GM21390 (cell line): Measurements from ENCODE around the gene TULP4.
A peak's percentile ranks its signal among the peaks of the same experiment; 100 is the strongest.
"Not testable (repeated sequence)": the region's sequence is repeated elsewhere in the genome, so short reads cannot be mapped to it uniquely, and the experiment has no call there.

Experiments
- ATAC-seq: cut with Tn5 transposase; IDR thresholded peaks from one replicate; pipeline ENCODE4 v1.9.1; 2021; ENCODE audit not compliant: unreplicated experiment

Gene TULP4

DNA sequence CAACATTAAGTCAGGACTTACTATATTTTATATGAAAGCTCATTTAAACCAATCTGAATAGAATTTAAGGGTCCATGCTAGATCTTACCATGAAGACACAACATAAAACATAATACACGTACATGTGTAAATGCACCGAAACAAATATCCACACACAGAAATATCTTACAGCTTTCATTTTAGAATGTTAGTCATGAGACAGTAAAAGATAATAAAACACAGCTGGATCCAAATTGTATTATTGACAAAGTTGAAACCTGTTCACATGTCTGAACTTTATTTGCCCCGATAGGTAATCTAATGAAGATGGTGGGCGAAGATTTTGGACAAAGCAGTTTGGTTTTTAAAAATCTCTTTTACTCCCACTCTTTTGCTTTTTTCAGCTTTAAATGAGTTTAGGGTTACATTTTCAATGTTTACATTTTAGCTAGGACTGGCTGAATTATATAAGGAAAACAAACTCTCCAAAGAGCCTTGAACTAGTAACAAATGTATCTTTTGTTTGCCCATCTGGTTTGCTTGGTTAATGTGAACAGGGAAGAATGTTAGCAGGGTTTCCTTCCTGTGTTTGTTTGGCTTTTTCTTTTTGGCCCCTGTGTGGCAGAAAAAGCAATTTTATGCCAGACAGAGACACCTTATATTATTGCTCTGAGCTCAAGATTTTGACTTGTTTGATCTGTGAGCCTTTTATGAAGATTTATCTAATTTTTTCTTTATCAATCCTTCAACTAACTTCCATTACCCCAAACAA is 242.5 kb downstream of the TULP4 start:
- no peak for ATAC-seq

- no peak for ATAC-seq
Observed at GRCh38 chr6:158556113-158556512, 243.8 kb downstream of the TULP4 start.

- ATAC-seq = not testable (repeated sequence)
Observed at GRCh38 chr6:158557110-158557509, 244.8 kb downstream of the TULP4 start.

- no peak for ATAC-seq
Observed at GRCh38 chr6:158557927-158558326, 245.7 kb downstream of the TULP4 start.

GRCh38 chr6:158558415-158559306 is 246.4 kb downstream of the TULP4 start:
- no peak for ATAC-seq

DNA sequence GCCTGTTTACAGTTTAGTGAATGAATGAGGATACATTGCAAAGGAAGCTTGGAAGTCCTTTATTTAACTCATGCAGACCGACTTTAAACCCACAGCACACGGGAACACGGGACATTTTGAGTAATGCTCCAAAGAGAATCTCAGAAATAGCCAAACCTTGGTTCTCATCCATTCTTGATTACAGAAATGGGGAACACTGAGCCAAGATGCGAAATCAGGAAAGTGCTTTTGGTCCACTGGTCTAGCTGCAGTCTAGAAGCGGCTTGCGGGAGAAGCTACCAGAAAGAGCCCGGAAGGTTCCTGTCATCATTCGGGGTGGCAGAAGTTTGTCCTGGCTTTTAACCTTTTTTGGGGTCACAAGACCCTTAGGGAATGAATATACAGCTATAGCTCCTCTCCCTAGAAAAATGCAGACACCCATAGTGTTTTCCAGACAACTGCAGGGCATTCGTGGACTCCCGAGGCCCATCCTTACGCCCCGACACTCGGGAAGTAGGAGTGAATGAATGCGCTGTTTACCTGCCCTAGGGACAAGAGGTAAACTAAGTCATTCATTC is 247.2 kb downstream of the TULP4 start:
- ATAC-seq = no peak

DNA sequence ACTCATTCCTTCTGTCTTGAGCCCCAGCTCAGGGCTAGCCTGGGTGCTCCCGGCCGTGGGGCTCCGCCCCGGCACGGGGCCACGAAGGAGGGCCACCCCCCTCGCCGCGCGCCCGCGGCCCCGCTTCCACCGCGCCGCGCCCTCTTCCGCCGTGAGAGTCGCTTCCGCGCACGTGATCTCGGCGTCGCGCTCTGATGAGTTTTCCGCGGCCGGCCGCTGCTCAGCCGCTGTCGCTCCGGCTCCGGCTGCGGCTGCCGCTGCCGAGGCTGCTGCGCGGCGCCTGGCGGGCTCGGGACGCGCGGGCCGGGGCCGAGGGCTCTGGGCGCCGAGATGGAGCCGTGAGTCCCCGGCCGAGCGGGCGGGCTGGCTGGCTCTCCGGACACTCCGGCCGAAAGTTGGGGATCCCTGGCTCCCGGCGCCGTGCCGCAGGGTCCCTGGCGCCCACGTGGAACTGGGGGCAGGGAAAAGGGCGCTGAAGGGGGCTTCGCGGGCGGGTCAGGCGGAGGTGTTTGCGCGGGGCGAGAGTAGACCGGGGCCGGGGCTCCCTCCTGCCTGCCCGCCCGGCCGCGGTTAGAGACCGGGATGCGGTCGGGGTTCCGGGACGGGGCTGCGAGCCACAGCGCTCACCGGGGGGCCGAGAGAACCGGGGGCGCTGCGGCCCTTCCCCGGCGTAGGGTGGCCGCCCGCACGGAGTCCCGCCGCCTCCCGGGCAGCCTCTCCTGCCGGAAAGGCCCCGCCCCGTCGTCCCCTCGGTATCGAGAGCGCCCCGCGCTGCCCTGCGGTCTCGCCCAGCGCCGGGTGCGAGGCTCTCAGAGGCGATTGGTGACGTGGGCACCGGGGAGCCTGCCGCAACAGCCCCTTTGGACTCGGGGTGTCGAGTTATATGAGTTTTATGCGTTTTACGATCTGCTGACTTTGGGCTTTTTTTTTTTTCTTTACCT is 247.9 kb downstream of the TULP4 start, which contains the start of gene TMEM181:
Gene TMEM181 (plus strand): TSS at position 197 of the 941 bp plus-strand sequence. CDS start 134 bp downstream, at position 331.
- peak; percentile 79 for ATAC-seq

- ATAC-seq = no peak
Observed at GRCh38 chr6:158560836-158561320, 248.6 kb downstream of the TULP4 start.
